Measurements from ENCODE around the gene CREB3L1.

Gene CREB3L1

GRCh38 chr11:46236918-46237247 lies 40.6 kb upstream of the CREB3L1 start:
- Histone ChIP-seq H3K4me3 (IDR thresholded peaks at IDR 0.05; ENCODE audit: insufficient read depth, low read depth, low read length) (no peak overlapping the region), H3K27me3 (ENCODE audit: insufficient read depth, low read depth) (0 out of 2 replicates have a peak, but pooled peaks cover 2% of the 10 kb centered on the region), H3K9ac (no peak overlapping the region), H3K36me3 (ENCODE audit: insufficient read depth) (no peaks in the 10 kb centered on the region), H4K20me1 (ENCODE audit: insufficient read depth) (no peaks in the 10 kb centered on the region), H3K79me2 (ENCODE audit: insufficient read depth, low read depth) (no peaks in the 10 kb centered on the region), H2AFZ (ENCODE audit: low read depth) (no peak overlapping the region), H3K27ac (no peak overlapping the region), H3K4me2 (no peak overlapping the region), H3K4me1 (ENCODE audit: low read depth, poor library complexity, severe bottlenecking) (no peaks in the 10 kb centered on the region)
- no peak for TF ChIP-seq CTCF (conservative IDR thresholded peaks at IDR 0.05; ENCODE audit: low read depth, low read length)

- Histone ChIP-seq H2AFZ (ENCODE audit: low read depth) (peak overlapping the region; percentile 61), H3K4me2 (no peak overlapping the region), H3K9ac (no peak overlapping the region), H3K4me1 (ENCODE audit: low read depth, poor library complexity, severe bottlenecking) (peaks cover 2% of the 10 kb centered on the region), H3K36me3 (ENCODE audit: insufficient read depth) (no peaks in the 10 kb centered on the region), H3K27ac (no peak overlapping the region), H3K79me2 (ENCODE audit: insufficient read depth, low read depth) (no peaks in the 10 kb centered on the region), H3K27me3 (ENCODE audit: insufficient read depth, low read depth) (0 out of 2 replicates have a peak, but pooled peaks cover 2% of the 10 kb centered on the region), H3K4me3 (IDR thresholded peaks at IDR 0.05; ENCODE audit: insufficient read depth, low read depth, low read length) (no peak overlapping the region), H4K20me1 (ENCODE audit: insufficient read depth) (no peaks in the 10 kb centered on the region)
- TF ChIP-seq CTCF (conservative IDR thresholded peaks at IDR 0.05; ENCODE audit: low read depth, low read length), result no peak
Observed at GRCh38 chr11:46237248-46238077, 40.0 kb upstream of the CREB3L1 start.

- Histone ChIP-seq H3K27ac (no peak overlapping the region), H4K20me1 (ENCODE audit: insufficient read depth) (no peaks in the 10 kb centered on the region), H3K36me3 (ENCODE audit: insufficient read depth) (no peaks in the 10 kb centered on the region), H3K4me3 (IDR thresholded peaks at IDR 0.05; ENCODE audit: insufficient read depth, low read depth, low read length) (no peak overlapping the region), H3K4me2 (peak overlapping the region; percentile 88), H2AFZ (ENCODE audit: low read depth) (peak overlapping the region; percentile 61), H3K9ac (no peak overlapping the region), H3K4me1 (ENCODE audit: low read depth, poor library complexity, severe bottlenecking) (peaks cover 7% of the 10 kb centered on the region), H3K79me2 (ENCODE audit: insufficient read depth, low read depth) (no peaks in the 10 kb centered on the region), H3K27me3 (ENCODE audit: insufficient read depth, low read depth) (0 out of 2 replicates have a peak, but pooled peaks cover 2% of the 10 kb centered on the region)
- TF ChIP-seq CTCF (conservative IDR thresholded peaks at IDR 0.05; ENCODE audit: low read depth, low read length), result no peak
Observed at GRCh38 chr11:46238078-46238966, 39.1 kb upstream of the CREB3L1 start.

GRCh38 chr11:46238967-46239800 lies 38.3 kb upstream of the CREB3L1 start:
- Histone ChIP-seq H3K4me1 (ENCODE audit: low read depth, poor library complexity, severe bottlenecking) (peaks cover 14% of the 10 kb centered on the region), H3K27me3 (ENCODE audit: insufficient read depth, low read depth) (0 out of 2 replicates have a peak, but pooled peaks cover 2% of the 10 kb centered on the region), H3K36me3 (ENCODE audit: insufficient read depth) (no peaks in the 10 kb centered on the region), H3K27ac (no peak overlapping the region), H3K9ac (no peak overlapping the region), H3K79me2 (ENCODE audit: insufficient read depth, low read depth) (no peaks in the 10 kb centered on the region), H2AFZ (ENCODE audit: low read depth) (peak overlapping the region; percentile 61), H3K4me3 (IDR thresholded peaks at IDR 0.05; ENCODE audit: insufficient read depth, low read depth, low read length) (no peak overlapping the region), H4K20me1 (ENCODE audit: insufficient read depth) (no peaks in the 10 kb centered on the region), H3K4me2 (peak overlapping the region; percentile 88)
- peak; percentile 56 for TF ChIP-seq CTCF (conservative IDR thresholded peaks at IDR 0.05; ENCODE audit: low read depth, low read length)

Data from KMS-11 (cell line).